ENCODE results near the gene RIBC2. TPM values are rescaled to one million over a fixed set of nuclear protein-coding genes. Genes with fewer than 3 reads are reported as not detected.
"Not testable (repeated sequence)": the region's sequence is repeated elsewhere in the genome, so short reads cannot be mapped to it uniquely, and the experiment has no call there.

RIBC2 gene
- polyA plus RNA-seq, 3 donors, result 7.2 to 7.7 (median 7.3) TPM

DNA sequence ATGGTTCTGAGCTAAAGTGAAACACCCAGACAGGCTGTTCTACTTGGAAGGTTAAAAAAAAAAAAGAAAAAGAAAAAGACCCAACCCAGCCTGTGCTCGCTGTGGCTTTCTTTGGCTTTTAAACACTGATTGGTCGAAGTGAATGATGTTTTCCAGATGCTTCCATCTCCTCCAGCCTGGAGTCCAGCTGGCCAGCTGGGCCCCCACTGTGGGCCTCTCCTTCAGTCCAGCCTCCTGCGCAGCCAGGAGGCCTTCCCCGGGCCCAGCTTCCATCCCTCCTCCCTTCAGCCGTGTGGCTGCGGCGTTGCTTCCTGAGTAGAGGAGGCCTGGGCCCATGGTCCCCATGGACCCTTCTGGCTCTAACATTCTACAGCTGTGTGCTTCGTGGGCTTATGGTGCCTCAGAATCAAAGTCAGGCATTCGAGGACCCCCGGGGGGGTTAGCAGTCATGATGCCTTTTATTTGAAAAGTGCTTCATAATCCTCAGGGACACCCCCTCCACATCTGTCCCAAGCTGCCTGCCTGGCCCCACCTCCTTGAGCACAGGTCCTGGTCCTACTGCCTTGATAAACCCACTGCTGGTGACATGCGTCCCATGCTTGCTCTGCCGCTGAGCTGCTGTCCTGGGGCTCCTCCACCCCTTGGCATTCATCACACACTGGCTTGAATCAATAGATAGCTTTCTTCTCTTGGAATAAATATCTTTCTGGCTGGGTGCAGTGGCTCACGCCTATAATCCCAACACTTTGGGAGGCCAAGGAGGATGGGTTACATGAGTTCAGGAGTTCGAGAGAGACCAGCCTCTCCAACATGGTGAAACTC, 47.0 kb downstream of the RIBC2 start:
- peak in 8 of 11 donors; percentile 64 to 87 (median 83) for DNase-seq (ENCODE audit: extremely low read depth in 1 of 11, low read depth in 9 of 11, low spot score in 4 of 11)

DNA sequence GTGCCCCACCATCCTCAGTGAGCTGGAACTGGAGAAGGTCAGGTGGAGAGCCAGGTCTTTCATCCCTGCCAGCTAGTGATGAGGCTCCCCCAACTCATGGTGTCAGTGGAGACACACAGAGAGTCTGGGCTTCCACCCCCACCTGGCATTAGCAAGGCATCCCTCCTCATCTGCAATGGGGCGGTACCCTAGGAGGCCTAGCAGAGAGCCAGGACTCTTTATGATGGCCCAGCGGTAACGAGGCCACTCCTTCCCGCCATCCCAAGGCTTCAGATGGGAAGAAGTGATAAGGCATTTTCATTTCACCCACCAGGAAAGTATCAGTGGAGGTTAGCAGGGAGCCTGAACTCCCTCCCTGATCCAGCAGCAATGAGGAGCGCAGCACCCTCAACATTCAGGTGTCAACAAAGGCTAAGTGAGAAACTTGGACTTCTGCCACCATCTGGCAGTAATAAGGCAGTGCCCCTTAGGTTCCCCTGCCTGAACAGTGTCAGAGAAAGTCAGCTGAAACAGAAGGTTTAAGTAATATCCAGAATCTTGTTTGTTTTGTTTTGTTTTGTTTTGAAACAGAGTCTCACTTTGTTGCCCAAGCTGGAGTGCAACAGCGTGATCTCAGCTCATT, 48.7 kb downstream of the RIBC2 start:
- DNase-seq (ENCODE audit: extremely low read depth in 1 of 11, low read depth in 9 of 11, low spot score in 4 of 11), result no peak

DNA sequence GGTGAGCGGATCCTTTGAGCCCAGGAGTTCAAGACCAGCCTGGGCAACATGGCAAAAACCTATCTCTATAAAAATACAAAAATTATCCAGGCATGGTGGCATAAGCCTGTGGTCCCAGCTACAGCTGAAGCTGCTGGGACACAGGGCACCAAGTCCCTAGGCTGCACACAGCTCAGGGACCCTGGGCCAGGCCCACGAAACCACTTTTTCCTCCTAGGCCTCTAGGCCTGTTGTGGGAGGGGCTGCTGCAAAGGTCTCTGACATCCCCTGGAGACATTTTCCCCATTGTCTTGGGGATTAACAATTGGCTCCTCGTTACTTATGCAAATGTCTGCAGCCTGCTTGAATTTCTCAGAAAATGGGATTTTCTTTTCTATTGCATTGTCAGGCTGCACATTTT, 50.2 kb downstream of the RIBC2 start:
- DNase-seq (ENCODE audit: extremely low read depth in 1 of 11, low read depth in 9 of 11, low spot score in 4 of 11), result not testable (repeated sequence)

DNA sequence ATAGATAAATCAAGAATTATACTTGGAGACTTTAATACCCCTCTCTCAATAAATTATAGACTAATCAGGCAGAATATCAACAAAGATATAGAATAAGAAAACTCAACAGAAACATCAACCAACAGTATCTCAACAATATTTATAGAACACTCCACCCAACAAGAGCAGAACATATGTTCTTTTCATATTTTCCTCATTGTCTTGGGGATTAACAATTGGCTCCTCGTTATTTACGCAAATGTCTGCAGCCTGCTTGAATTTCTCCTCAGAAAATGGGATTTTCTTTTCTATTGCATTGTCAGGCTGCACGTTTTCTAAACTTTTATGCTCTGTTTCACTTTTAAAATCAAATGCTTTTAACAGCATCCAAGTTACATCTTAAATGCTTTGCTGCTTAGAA, 52.1 kb downstream of the RIBC2 start:
- no peak for DNase-seq (ENCODE audit: extremely low read depth in 1 of 11, low read depth in 9 of 11, low spot score in 4 of 11)

DNA sequence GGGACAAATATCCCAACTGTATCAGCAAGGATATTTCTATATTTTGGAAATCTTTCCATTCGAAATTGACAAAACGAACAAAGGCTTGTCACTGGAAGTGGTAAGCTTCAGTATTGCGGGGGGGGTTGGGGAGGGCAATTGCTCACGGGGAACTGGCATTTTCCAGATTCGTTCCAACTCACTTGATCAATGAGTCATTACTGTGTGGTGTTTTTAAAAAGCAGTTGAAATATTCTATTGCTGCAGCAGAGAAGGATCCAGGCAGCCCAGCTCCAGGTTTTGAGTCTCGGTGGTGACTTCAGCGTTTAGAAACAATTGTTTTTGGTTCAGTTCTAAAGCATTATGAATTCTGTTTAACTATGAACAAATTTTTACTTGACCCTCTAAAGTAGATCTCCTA, 55.4 kb downstream of the RIBC2 start:
- no peak for DNase-seq (ENCODE audit: extremely low read depth in 1 of 11, low read depth in 9 of 11, low spot score in 4 of 11)

DNA sequence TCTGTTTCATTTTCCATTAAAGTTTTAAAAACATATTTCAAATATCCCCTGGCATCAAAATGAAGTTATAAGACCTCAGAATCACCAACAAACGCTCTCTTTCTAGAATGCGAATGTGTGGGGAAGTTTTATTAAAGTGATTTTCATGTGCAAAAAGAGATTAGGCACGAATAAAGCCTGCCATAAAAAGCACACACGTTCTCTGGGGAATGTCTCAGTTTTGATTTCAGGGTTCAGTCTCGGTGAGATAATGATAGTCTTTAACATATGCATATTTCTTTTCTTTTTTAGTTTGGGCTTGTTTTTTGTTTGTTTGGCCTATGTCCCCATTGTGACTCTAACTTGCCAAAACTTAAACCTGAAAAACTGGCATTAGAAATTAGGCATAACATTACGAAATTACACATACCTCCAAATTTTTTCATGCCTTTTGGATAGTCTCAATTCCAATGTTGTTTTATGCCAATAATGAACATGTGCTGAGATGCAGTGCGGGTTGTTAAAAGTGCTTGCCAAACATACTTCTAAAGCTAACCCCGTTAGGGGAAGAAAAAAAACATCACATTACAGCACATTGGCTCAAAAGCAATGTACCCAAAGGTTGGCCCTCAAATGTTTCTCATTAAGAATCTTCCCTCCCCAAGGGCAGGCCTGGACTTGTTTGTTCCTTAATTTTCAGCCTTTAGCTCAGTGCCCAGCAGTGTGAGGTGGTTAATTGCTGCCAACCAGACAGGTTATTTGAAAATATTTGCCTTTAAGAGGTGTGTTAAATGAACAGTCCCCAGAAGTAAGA, 56.0 kb downstream of the RIBC2 start:
- no peak for DNase-seq (ENCODE audit: extremely low read depth in 1 of 11, low read depth in 9 of 11, low spot score in 4 of 11)

DNA sequence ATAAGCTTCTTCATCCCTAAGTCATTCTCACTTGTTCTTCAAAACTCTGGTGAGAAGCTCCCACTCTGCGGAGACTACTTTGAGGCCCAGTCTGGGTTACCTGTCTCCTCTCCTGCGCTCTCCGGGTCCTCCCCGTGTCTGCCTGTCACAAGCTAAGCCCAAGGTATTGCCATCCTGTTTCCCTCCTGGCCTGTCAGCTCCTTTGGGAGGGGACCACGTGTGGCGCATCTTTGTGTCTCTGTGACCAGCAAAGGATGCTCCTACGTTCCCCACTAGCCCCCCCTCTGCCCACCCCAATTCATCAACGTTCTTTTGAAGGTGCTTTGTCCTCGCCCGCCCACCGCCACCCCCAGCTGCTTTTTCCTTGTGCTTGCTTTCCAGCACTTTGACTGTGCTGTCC, 57.4 kb downstream of the RIBC2 start:
- DNase-seq (ENCODE audit: extremely low read depth in 1 of 11, low read depth in 9 of 11, low spot score in 4 of 11), result no peak

DNA sequence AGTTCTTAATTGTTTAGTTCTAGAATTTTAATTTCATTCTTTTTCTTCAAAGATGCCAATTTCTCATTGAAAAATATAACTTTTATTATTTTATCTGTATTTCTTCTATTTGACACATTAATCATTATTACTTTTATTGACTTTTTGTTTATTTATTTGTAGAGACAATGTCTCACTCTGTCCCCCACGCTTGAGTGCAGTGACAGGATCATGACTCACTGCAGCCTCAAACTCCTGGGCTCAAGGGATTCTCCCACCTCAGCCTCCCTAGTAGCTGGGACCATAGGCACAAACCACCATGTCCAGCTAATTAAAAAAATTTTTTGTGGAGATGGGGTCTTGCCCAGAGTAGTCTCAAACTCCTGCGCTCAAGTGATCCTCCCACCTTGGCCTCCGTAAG, 58.9 kb downstream of the RIBC2 start:
- no peak for DNase-seq (ENCODE audit: extremely low read depth in 1 of 11, low read depth in 9 of 11, low spot score in 4 of 11)

DNA sequence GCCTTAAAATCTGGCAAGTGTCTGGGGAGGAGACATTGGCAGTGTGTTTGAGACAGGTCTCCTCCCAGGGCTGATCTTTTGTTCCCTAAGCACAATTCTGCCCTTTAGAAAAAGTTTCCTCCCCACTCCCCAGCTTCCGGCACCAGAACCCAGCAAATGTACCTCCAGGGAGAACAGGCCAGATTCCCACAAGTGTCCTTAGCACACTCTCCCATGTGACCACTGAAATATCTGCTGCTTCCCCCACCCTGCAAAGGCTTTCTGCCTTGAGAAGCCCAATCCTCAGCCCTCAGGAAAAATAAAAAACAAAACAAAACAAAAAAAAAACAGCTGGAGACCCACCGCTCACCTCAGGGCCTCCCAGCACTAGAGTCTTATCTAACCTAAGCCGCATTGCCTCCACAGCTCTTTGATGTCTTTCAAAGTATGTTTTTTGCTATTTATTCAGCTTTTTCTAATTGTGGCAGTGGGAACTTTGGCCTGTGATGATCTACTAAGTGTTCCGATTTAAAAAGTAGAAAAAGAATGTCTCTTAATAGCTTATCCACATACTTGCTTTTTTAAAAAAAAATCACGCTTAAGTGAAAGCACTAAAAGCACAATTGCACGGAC, 60.2 kb downstream of the RIBC2 start:
- DNase-seq (ENCODE audit: extremely low read depth in 1 of 11, low read depth in 9 of 11, low spot score in 4 of 11), result no peak

DNA sequence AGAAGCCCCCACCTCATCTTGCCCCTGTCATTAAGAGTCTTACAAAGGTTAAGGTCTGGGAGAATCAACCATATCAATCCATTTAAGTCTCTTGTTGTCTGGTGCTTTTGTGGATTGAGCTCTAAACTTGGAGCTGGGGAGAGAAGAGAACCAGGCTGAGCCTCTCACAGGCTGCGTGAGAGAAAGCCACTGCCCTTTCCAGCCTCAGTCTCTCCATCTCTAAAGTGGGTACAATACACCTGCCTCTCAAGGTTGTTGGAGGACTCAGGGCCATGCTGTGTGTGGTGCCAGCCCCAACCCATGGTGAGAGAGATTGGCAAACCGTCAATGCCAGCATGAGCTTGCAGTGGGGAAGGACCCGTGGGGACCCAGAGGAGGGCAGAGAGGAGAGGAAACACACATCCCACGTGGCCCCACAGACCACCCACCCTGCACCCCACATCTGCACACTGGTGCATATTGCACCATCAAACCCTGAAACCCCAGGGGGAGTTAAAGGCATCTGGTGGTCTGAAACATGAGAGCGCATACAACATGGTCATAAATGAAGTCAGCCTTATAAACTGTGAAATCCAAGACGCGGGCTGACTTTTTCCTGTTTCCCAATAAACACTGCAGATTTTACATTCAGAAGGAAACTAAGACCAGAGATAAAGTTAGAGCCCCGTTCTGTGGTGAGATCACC, 61.7 kb downstream of the RIBC2 start:
- DNase-seq (ENCODE audit: extremely low read depth in 1 of 11, low read depth in 9 of 11, low spot score in 4 of 11), result peak in 4 of 11 donors; percentile 27 to 59 (median 49)

DNA sequence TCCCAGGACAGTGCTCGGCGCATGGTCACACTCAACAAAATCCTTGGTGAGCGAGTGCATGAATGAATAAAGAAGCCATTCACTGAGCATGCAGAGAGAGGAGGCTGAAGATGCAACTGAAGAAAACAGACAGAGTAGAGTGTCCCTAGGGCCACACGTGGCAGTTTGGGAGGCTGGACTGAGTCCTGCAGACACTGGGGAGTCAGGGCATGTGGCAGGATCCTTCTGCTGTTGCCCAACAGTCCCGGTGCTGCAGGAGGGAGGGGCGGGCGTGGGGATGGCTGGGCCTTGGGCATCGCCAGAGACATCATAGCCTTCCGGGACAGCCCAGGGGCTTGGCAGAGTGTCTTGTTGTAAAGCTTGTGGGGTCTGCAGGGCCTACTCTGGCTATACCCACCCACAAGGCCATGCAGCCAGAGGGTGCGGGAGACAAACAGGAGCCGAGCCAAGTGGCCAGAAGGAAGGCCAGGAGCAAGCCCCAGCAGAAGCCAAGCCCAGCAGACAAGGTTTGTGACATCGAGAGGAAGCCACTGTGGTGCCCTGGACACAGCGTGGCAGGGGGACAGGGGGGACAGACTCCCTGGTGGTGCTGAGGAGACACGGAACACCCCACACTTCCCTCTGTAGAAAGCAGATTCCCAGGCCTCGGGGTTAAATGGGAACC, 62.5 kb downstream of the RIBC2 start:
- DNase-seq (ENCODE audit: extremely low read depth in 1 of 11, low read depth in 9 of 11, low spot score in 4 of 11), result no peak

DNA sequence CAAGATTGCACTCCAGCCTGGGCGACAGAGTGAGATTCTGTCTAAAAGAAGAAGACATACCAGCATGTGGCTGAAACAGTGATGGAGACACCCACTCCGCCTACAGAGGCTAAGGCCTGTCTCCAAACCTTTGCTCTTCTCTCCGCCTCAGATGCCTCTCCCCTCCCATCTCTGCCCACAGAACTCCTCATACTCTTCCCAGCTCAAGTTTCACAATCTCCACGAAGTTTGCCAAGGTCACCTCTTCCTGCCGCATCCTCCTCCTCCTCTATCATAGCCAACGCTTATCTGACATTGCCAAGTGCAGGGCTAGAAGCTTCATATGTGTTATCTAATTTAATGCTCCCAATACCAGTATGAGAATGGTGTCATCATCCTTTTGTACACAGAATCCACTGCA, 63.3 kb downstream of the RIBC2 start:
- DNase-seq (ENCODE audit: extremely low read depth in 1 of 11, low read depth in 9 of 11, low spot score in 4 of 11), result no peak

DNA sequence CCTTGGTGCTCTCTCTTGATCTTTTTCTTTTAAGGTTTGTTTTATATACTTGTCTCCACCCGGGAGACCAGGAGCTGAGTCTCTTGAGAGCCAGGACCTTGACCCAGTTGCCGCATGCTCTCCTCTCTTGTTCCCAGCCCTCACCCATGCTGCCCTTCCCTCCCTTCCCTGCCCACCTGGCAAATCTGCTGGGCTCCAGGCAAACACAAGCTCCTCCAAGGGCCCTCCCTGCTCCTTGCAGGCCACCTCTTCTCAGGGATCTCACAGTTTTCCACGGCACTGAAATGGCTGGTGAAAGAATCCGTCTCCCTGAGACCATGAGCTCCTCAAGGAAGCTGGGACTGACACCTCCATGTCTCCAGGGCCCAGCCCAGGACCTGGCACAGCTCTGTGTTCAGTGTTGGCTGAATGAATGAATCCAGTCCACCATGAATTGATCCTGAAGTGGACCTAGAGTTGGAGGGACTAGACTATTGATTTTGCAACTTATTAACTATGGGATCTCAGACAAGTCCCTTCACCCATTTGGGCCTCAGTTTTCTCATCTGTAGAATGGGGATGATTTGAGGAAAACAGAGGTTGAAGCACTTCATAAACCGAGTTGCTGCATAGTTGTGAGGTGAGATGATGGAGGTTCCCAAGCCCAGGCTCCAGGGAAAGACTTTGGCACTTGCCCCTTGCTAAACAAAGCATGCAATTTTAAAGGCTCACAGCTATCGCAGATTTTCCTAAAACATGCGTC, 64.0 kb downstream of the RIBC2 start:
- no peak for DNase-seq (ENCODE audit: extremely low read depth in 1 of 11, low read depth in 9 of 11, low spot score in 4 of 11)

DNA sequence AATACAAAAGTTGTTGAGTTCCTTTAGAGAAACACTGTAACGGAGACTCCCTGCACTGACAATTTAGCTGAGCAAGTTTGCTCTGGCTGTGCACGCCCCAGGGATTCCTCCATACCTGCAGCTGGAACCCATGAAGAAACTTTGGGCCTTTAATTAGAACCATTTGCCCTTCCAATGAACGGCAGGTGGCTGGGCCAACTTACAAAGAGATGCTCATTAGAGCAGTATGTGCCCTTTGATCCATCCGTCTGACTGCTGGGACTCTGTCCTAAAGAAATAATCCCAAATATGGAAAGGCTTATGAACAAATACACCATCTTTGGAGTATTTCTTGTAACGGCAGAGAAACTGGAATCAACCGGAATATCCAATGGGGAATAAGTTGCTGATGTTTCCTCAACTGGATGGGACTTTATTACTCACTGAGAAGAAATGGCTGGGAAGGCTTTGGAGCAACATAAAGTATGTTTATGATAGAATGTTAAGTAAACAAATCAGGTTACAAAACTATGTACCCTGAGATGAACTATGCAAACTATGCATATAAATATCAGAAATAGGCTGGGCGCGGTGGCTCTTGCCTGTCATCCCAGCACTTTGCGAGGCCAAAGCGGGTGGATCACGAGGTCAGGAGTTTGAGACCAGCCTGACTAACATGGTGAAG, 64.7 kb downstream of the RIBC2 start:
- peak in 4 of 11 donors; percentile 61 to 70 (median 66) for DNase-seq (ENCODE audit: extremely low read depth in 1 of 11, low read depth in 9 of 11, low spot score in 4 of 11)

DNA sequence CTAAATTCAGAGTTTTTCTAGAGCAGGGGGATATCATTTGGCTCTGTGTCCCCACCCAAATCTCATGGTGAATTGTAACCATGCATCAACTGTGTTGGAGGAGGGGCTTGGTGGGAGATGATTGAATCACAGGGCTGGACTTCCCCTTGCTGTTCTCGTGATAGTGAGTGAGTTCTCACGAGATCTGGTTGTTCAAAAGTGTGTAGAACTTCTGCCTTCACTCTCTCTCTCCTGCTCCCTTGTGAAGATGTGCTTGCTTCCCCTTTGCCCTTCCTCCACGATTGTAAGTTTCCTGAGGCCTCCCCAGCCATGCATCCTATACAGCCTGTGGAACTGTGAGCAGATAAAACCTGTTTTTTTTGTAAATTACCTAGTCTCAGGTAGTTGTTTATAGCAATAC, 67.2 kb downstream of the RIBC2 start:
- DNase-seq (ENCODE audit: extremely low read depth in 1 of 11, low read depth in 9 of 11, low spot score in 4 of 11), result no peak

DNA sequence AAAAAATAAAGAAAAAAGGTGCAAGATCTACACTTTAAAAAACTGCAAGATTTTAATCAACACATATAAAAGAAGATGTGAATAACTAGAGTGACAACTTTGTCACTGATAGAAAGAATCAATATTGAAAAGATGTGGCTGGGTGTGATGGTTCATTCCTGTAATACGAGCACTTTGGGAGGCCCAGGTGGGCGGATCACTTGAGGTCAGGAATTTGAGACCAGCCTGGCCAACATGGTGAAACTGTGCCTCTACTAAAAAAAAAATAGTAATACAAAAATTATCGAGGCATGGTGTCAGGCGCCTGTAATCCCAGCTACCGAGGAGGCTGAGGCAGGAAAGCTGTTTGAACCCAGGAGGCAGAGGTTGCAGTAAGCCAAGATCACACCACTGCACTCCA, 68.2 kb downstream of the RIBC2 start:
- no peak for DNase-seq (ENCODE audit: extremely low read depth in 1 of 11, low read depth in 9 of 11, low spot score in 4 of 11)

All from renal cortex interstitium (tissue), 11 donors.